Psoas muscle (tissue), 8 donors: ENCODE results near the gene ZNF654. TPM values are rescaled to one million over a fixed set of nuclear protein-coding genes. Genes with fewer than 3 reads are reported as not detected.

Experiments
- ATAC-seq, 4 donors: fragments of 200-7000 bp; cut with Tn5 transposase; one replicate each; pipeline ENCODE4 v1.9.1; 2020; ENCODE audit warnings: moderate library complexity in 3 of 4, mild to moderate bottlenecking in 2 of 4
- DNase-seq, 2 donors: peaks; one replicate each; pipeline ENCODE4 v3.0.0-alpha.2; 2020
- H3K27ac ChIP-seq: fragments of 200-600 bp; one replicate; pipeline ENCODE4 v1.8.0; 2022
- H3K27me3 ChIP-seq, 3 donors: fragments of 200-600 bp in 1 of 3; one replicate each; pipeline versions ENCODE4 v1.6.1 to v1.8.0; 2013 to 2022; ENCODE audit warnings: low read length in 2 of 3, mild to moderate bottlenecking in 2 of 3, moderate library complexity in 1 of 3; ENCODE audit not compliant: insufficient read depth in 3 of 3
- H3K36me3 ChIP-seq, 2 donors: fragments of 200-600 bp in 1 of 2; one replicate each; pipeline versions ENCODE4 v1.6.1 to v1.8.0; 2013 to 2022; ENCODE audit warnings: low read depth in 1 of 2, mild to moderate bottlenecking in 1 of 2, moderate library complexity in 1 of 2; ENCODE audit not compliant: insufficient read depth in 1 of 2
- H3K4me1 ChIP-seq: fragments of 200-600 bp; one replicate; pipeline ENCODE4 v1.8.0; 2022
- H3K4me3 ChIP-seq: fragments of 200-600 bp; one replicate; pipeline ENCODE4 v1.8.0; 2022; ENCODE audit warnings: mild to moderate bottlenecking
- H3K9me3 ChIP-seq: fragments of 200-600 bp; one replicate; pipeline ENCODE4 v1.8.0; 2022
- CTCF ChIP-seq: fragments of 200-600 bp; IDR thresholded peaks from one replicate; pipeline ENCODE4 v1.8.0; 2022; ENCODE audit warnings: antibody characterized with exemption
- WGBS, 3 donors: extraction: QIAGEN DNeasy Blood & Tissue Kit; methylation state at CpG; one replicate each; pipeline versions ENCODE4 v1.1.6 to v1.1.7; 2013; 5-methylcytosine and 5-hydroxymethylcytosine counted together
- intact Hi-C, 2 donors: fragments of 100-400 bp; cut with DNase I; formaldehyde crosslinking; loops; one replicate each; pipeline versions ENCODE4 v1.11.0 to v1.14.2; 2022
- polyA plus RNA-seq, 3 donors: library from polyadenylated mRNA; stranded (reverse); fragments of 200-250 nt; gene quantifications; one replicate each; pipeline ENCODE4 v1.2.3, GENCODE V29; 2013
- total RNA-seq, 4 donors: library from RNA; stranded (reverse); fragmentation: NEBNext Ultra II Directional in 2 of 4; extraction: Animal tissue kit (Norgen Biotek cat#: 25700) in 2 of 4; gene quantifications; one replicate each; pipeline versions ENCODE4 v1.2.1 to v1.2.4, GENCODE V29; 2021 to 2023
- donor health status: healthy with polysubstance abuse.
- donor health status: DM: no; HTN: no; CAD: no; lungs with moderate emphysema.
- donor health status: Bipolar disorder and iron deficiency.
- donor health status: healthy.
- donor health status: DM: yes; HTN: yes; CAD: no.
- donor health status: DM: no; HTN: no; CAD: no.
- donor health status: DM: no; HTN: no; CAD: no.
- donor health status: DM: yes; HTN: yes; CAD: no.

ZNF654 gene
- total and polyA plus RNA-seq, 7 donors: 2.6 to 10.7 (median 8.9) TPM

- no peaks in the 10 kb centered on the region for H3K9me3 ChIP-seq
- ATAC-seq (no peak), DNase-seq (no peak)
- H3K4me3 ChIP-seq: peak overlapping the region; percentile 67
- H3K4me1 ChIP-seq: peaks cover 3% of the 10 kb centered on the region
- no peaks in the 10 kb centered on the region for H3K27me3 ChIP-seq
- no peaks in the 10 kb centered on the region for H3K36me3 ChIP-seq
- intact Hi-C loops: no loop called here
- WGBS, 3 donors: 13 to 35% (median 21%) methylated on average over 2 of the region's 2 CpGs
- H3K27ac ChIP-seq: peak overlapping the region; percentile 51
- TF ChIP-seq CTCF: no peak
These were observed 26.8 kb upstream of the ZNF654 start for GRCh38 chr3:88032245-88032644.

GRCh38 chr3:88033079-88033478, 26.0 kb upstream of the ZNF654 start:
- no peak overlapping the region for H3K27ac ChIP-seq
- intact Hi-C loops: no loop called here
- ATAC-seq (no peak), DNase-seq (no peak)
- H3K9me3 ChIP-seq: no peaks in the 10 kb centered on the region
- no peaks in the 10 kb centered on the region for H3K27me3 ChIP-seq
- TF ChIP-seq CTCF: no peak
- no peaks in the 10 kb centered on the region for H3K36me3 ChIP-seq
- peaks cover 3% of the 10 kb centered on the region for H3K4me1 ChIP-seq
- 93 to 98% (median 95%) methylated on average over 2 of the region's 2 CpGs for WGBS, 3 donors
- no peak overlapping the region for H3K4me3 ChIP-seq

GRCh38 chr3:88033808-88034207, 25.2 kb upstream of the ZNF654 start:
- DNase-seq (no peak), ATAC-seq (no peak)
- H3K4me1 ChIP-seq: peaks cover 3% of the 10 kb centered on the region
- 28 to 42% (median 30%) methylated on average over 2 of the region's 2 CpGs for WGBS, 3 donors
- intact Hi-C loops: no loop called here
- no peaks in the 10 kb centered on the region for H3K27me3 ChIP-seq
- no peak overlapping the region for H3K27ac ChIP-seq
- no peaks in the 10 kb centered on the region for H3K9me3 ChIP-seq
- no peaks in the 10 kb centered on the region for H3K36me3 ChIP-seq
- TF ChIP-seq CTCF: no peak
- no peak overlapping the region for H3K4me3 ChIP-seq

GRCh38 chr3:88034491-88035275, 24.4 kb upstream of the ZNF654 start:
- H3K36me3 ChIP-seq: no peaks in the 10 kb centered on the region
- ATAC-seq: no peak
- intact Hi-C loops: no loop called here

More at GRCh38 chr3:88034491-88035275, 24.4 kb upstream of the ZNF654 start:
- Histone ChIP-seq H3K27ac (no peak overlapping the region), H3K9me3 (no peaks in the 10 kb centered on the region), H3K4me1 (peaks cover 3% of the 10 kb centered on the region), H3K27me3 (no peaks in the 10 kb centered on the region), H3K4me3 (no peak overlapping the region)
- no peak for DNase-seq
- no peak for TF ChIP-seq CTCF
- 81 to 88% (median 85%) methylated on average over 8 of the region's 8 CpGs for WGBS, 3 donors
